PC-9 (cell line): ENCODE measurements around the gene CTSH. TPM values are rescaled to one million over a fixed set of nuclear protein-coding genes. Genes with fewer than 3 reads are reported as not detected.

ENCODE experiments used
- BruUV-seq: library from RNA; stranded (reverse); fragments of 400-500 nt; replicated peaks from 2 replicates; lab custom pipeline; 2021; lab: Mats Ljungman, UMichigan
- CTCF ChIA-PET: fragments of 300-600 bp; sonication (Branson Sonifier 250); formaldehyde crosslinking; loops from one replicate; lab custom pipeline; 2022; ENCODE audit warnings: antibody characterized with exemption; lab: Charles Lee
- POLR2A ChIA-PET: fragments of 300-600 bp; sonication (Branson Sonifier 250); formaldehyde crosslinking; loops from one replicate; lab custom pipeline; 2022; ENCODE audit warnings: antibody characterized with exemption; ENCODE audit not compliant: unreplicated experiment; lab: Charles Lee
- DNase-seq, 2 experiments: peaks; one replicate each; pipeline versions ENCODE4 v3.0.0 to v3.0.0-alpha.2; 2015 to 2022; ENCODE audit warnings: mixed read lengths in 1 of 2
- H2AFZ ChIP-seq: fragments of 200-600 bp; sonication (generic); 2 replicates; pipeline ENCODE4 v1.8.1; 2017; ENCODE audit warnings: antibody characterized with exemption
- H3F3A ChIP-seq: fragments of 200-600 bp; sonication (generic); 2 replicates; pipeline ENCODE4 v1.8.1; 2017; ENCODE audit warnings: antibody characterized with exemption, mild to moderate bottlenecking, low read depth; ENCODE audit not compliant: insufficient read depth
- H3K27ac ChIP-seq: fragments of 200-600 bp; sonication (generic); 2 replicates; pipeline ENCODE4 v1.6.1; 2016; ENCODE audit warnings: mixed run types
- H3K27me3 ChIP-seq: fragments of 200-600 bp; sonication (generic); 2 replicates; pipeline ENCODE4 v1.6.1; 2016; ENCODE audit warnings: low read depth, mixed run types; ENCODE audit not compliant: insufficient read depth
- H3K36me3 ChIP-seq: fragments of 200-600 bp; sonication (generic); 2 replicates; pipeline ENCODE4 v1.6.1; 2016; ENCODE audit warnings: low read depth, mixed run types
- H3K4me1 ChIP-seq: fragments of 200-600 bp; sonication (generic); replicated peaks from 2 replicates; pipeline ENCODE4 v1.6.1; 2016; ENCODE audit warnings: mixed run types; ENCODE audit not compliant: insufficient read depth
- H3K4me2 ChIP-seq: fragments of 200-600 bp; sonication (generic); 2 replicates; pipeline ENCODE4 v1.6.1; 2017; ENCODE audit warnings: mixed run types
- H3K4me3 ChIP-seq: fragments of 200-600 bp; sonication (generic); 2 replicates; pipeline ENCODE4 v1.6.1; 2016; ENCODE audit warnings: mixed run types
- H3K79me2 ChIP-seq: fragments of 200-600 bp; sonication (generic); 2 replicates; pipeline ENCODE4 v1.6.1; 2017; ENCODE audit warnings: low read depth, mixed run types
- H3K9me2 ChIP-seq: fragments of 200-600 bp; sonication (generic); 2 replicates; pipeline ENCODE4 v1.8.1; 2017; ENCODE audit warnings: mild to moderate bottlenecking; ENCODE audit not compliant: insufficient read depth
- H3K9me3 ChIP-seq: fragments of 200-600 bp; sonication (generic); 2 replicates; pipeline ENCODE4 v1.8.1; 2016; ENCODE audit warnings: low read depth; ENCODE audit not compliant: insufficient read depth
- H4K20me1 ChIP-seq: fragments of 200-600 bp; sonication (generic); 2 replicates; pipeline ENCODE4 v1.8.1; 2017; ENCODE audit not compliant: insufficient read depth
- CTCF ChIP-seq: fragments of 200-600 bp; sonication (generic); conservative IDR thresholded peaks from 2 replicates; pipeline ENCODE4 v1.6.1; 2017; ENCODE audit warnings: mixed run types, antibody characterized with exemption, mild to moderate bottlenecking, moderate library complexity
- EZH2 ChIP-seq: fragments of 200-600 bp; sonication (generic); IDR thresholded peaks from 2 replicates; pipeline ENCODE4 v1.8.0; 2017; ENCODE audit warnings: antibody characterized with exemption, low read depth
- intact Hi-C: fragments of 100-400 bp; cut with micrococcal nuclease; formaldehyde crosslinking; loops from one replicate; pipeline ENCODE4 v1.10.0; 2022; ENCODE audit not compliant: unreplicated experiment
- total RNA-seq: library from RNA; stranded (reverse); gene quantifications from 2 replicates; pipeline ENCODE4 v1.2.3, GENCODE V29; 2021

Gene CTSH
- total RNA-seq, 1 experiment from 2014 or later: 101 TPM

DNA sequence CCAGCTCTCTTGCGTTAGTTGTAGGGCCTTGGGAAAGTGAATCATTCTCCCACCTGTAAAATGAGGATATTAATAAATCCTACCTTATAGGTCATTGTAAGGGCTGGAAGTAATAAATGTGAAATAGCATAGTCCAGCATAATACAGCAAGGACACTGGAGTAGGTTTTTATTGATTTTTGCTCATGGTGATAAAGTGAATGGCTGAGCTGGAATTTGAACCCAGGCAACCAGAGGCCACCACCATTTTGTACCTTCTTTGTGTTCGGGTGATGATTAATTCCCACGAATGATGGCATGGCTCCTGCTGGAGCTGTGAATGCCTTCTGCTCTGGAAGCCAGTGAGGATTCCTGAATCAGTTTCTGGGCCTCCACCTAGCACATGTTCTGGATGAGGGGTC is 31.8 kb downstream of the CTSH start:
- Histone ChIP-seq H3K27me3 (no peaks in the 10 kb centered on the region), H3F3A (peaks cover 20% of the 10 kb centered on the region; the same call in 1 of the 2 replicates), H3K79me2 (0 out of 2 replicates have a peak, but pooled peaks cover 3% of the 10 kb centered on the region), H2AFZ (no peak overlapping the region), H3K9me2 (no peaks in the 10 kb centered on the region), H3K4me3 (no peak overlapping the region), H3K9me3 (no peaks in the 10 kb centered on the region), H3K4me1 (no peaks in the 10 kb centered on the region; the same call in 1 of the 2 replicates), H3K4me2 (no peak overlapping the region), H3K27ac (no peak overlapping the region), H4K20me1 (no peaks in the 10 kb centered on the region), H3K36me3 (peaks cover 15% of the 10 kb centered on the region)
- no peak for DNase-seq
- no TSS peak for BruUV-seq
- intact Hi-C loops: loop anchor here (5.0 kb wide), 1 partner anchor 64 kb away; no protein-coding TSS in a partner anchor
- TF ChIP-seq CTCF: no peak
- TF ChIP-seq EZH2: no peak
- ChIA-PET POLR2A (no interaction called here), CTCF (interaction anchor here (0.6 kb wide), 1 partner anchor 198 kb away, joined by 3 read pairs; no protein-coding TSS in a partner anchor)

- peaks cover 22% of the 10 kb centered on the region; the same call in 1 of the 2 replicates for H3F3A ChIP-seq
Measured at GRCh38 chr15:78912316-78912715, 32.5 kb downstream of the CTSH start.

GRCh38 chr15:78910271-78910670 is 34.6 kb downstream of the CTSH start:
- H3K9me3 ChIP-seq: no peaks in the 10 kb centered on the region
- peaks cover 18% of the 10 kb centered on the region for H3K4me1 ChIP-seq
- H3K27me3 ChIP-seq: no peaks in the 10 kb centered on the region
- BruUV-seq: no TSS peak
- TF ChIP-seq EZH2 (no peak), CTCF (no peak)
- CTCF ChIA-PET: no interaction called here
- H3K36me3 ChIP-seq: peaks cover 21% of the 10 kb centered on the region
- no peak overlapping the region for H3K27ac ChIP-seq
- H3K79me2 ChIP-seq: peaks cover 13% of the 10 kb centered on the region
- H3K9me2 ChIP-seq: no peaks in the 10 kb centered on the region
- no peak overlapping the region for H2AFZ ChIP-seq
- H3K4me2 ChIP-seq: no peak overlapping the region
- no peak for DNase-seq
- POLR2A ChIA-PET: no interaction called here
- no peaks in the 10 kb centered on the region for H4K20me1 ChIP-seq
- peaks cover 37% of the 10 kb centered on the region for H3F3A ChIP-seq
- no peak overlapping the region for H3K4me3 ChIP-seq
- intact Hi-C loops: loop anchor here (5.0 kb wide), 1 partner anchor 67 kb away; no protein-coding TSS in a partner anchor

More at GRCh38 chr15:78912316-78912715, 32.5 kb downstream of the CTSH start:
- Histone ChIP-seq H3K9me2 (no peaks in the 10 kb centered on the region), H3K27me3 (no peaks in the 10 kb centered on the region), H3K27ac (no peak overlapping the region), H2AFZ (no peak overlapping the region), H3K36me3 (peaks cover 17% of the 10 kb centered on the region), H3K79me2 (peaks cover 5% of the 10 kb centered on the region), H3K4me2 (no peak overlapping the region), H4K20me1 (no peaks in the 10 kb centered on the region), H3K4me3 (no peak overlapping the region), H3K9me3 (no peaks in the 10 kb centered on the region), H3K4me1 (no peaks in the 10 kb centered on the region; the same call in 1 of the 2 replicates)
- ChIA-PET CTCF (interaction anchor here (0.6 kb wide), 1 partner anchor 199 kb away, joined by 3 read pairs; no protein-coding TSS in a partner anchor), POLR2A (no interaction called here)
- BruUV-seq: no TSS peak
- DNase-seq: no peak
- TF ChIP-seq CTCF: no peak
- no peak for TF ChIP-seq EZH2
- intact Hi-C loops: loop anchor here (5.0 kb wide), 1 partner anchor 65 kb away; no protein-coding TSS in a partner anchor
